Endothelial cell of umbilical vein (primary cell): Measurements from ENCODE around the gene KCTD11.

Experiments
- EZH2 ChIP-seq: IDR thresholded peaks from 2 replicates; pipeline ENCODE4 v1.6.1; 2012; ENCODE audit warnings: borderline replicate concordance, low read depth, mild to moderate bottlenecking, moderate library complexity, low read length, inconsistent platforms; ENCODE audit not compliant: severe bottlenecking
- FOS ChIP-seq: IDR thresholded peaks from 2 replicates; pipeline ENCODE4 v1.6.1; 2011; ENCODE audit warnings: mild to moderate bottlenecking, low read length, moderate library complexity, borderline replicate concordance; ENCODE audit not compliant: insufficient read depth
- GATA2 ChIP-seq: IDR thresholded peaks from 2 replicates; pipeline ENCODE4 v1.7.0; 2011; ENCODE audit warnings: low read depth, mild to moderate bottlenecking, moderate library complexity, mixed read lengths, low read length; ENCODE audit not compliant: insufficient read length, insufficient read depth
- JUN ChIP-seq: IDR thresholded peaks from 2 replicates; pipeline ENCODE4 v1.6.1; 2011; ENCODE audit warnings: borderline replicate concordance, low read depth; ENCODE audit not compliant: insufficient read length, insufficient read depth
- MYC ChIP-seq: IDR thresholded peaks from one replicate; pipeline ENCODE4 v1.6.1; 2011; ENCODE audit warnings: mild to moderate bottlenecking, low read depth, low read length
- POLR2A ChIP-seq: IDR thresholded peaks from 2 replicates; pipeline ENCODE4 v1.6.1; 2012; ENCODE audit warnings: low read depth, mild to moderate bottlenecking, control low read depth, low read length
- POLR2AphosphoS5 ChIP-seq: IDR thresholded peaks from 2 replicates; pipeline ENCODE4 v1.6.1; 2012; ENCODE audit warnings: low read depth, mild to moderate bottlenecking, control low read depth, low read length, moderate library complexity; ENCODE audit not compliant: insufficient read depth
- TF ChIP-seq, protein P1 (sequence below), 2 donors: IDR thresholded peaks; 1 replicate in 1 of 2; 2 replicates in 1 of 2; pipeline ENCODE4 v1.5.1; 2011; ENCODE audit warnings: low read length in 2 of 2, mild to moderate bottlenecking in 2 of 2, moderate library complexity in 2 of 2, control low read depth in 1 of 2, inconsistent platforms in 1 of 2, low read depth in 1 of 2; ENCODE audit not compliant: insufficient read depth in 1 of 2; ENCODE audit errors: extremely low read depth in 1 of 2

DNA sequence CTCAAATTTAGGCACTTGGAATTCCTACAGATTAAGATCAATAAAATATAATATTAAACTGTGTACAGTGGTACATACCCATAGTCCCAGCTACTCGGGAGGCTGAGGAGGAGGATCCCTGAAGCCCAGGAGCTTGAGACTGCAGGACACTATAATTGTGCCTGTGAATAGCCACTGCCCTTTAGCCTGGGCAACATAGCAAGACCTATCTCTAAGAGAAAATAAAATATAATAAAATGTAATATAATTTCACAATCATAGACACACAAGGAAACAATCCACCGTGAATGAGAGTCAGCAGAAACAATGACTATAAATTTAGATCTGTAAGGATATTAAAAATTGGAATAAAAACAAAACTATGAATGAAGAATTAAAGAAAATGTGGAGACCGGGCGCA, 18.9 kb downstream of the KCTD11 start:
- TF ChIP-seq, protein P1, sequence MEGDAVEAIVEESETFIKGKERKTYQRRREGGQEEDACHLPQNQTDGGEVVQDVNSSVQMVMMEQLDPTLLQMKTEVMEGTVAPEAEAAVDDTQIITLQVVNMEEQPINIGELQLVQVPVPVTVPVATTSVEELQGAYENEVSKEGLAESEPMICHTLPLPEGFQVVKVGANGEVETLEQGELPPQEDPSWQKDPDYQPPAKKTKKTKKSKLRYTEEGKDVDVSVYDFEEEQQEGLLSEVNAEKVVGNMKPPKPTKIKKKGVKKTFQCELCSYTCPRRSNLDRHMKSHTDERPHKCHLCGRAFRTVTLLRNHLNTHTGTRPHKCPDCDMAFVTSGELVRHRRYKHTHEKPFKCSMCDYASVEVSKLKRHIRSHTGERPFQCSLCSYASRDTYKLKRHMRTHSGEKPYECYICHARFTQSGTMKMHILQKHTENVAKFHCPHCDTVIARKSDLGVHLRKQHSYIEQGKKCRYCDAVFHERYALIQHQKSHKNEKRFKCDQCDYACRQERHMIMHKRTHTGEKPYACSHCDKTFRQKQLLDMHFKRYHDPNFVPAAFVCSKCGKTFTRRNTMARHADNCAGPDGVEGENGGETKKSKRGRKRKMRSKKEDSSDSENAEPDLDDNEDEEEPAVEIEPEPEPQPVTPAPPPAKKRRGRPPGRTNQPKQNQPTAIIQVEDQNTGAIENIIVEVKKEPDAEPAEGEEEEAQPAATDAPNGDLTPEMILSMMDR (IDR thresholded peaks at IDR 0.05; ENCODE audit: extremely low read depth in 1 of 2, insufficient read depth in 1 of 2, low read depth in 1 of 2, low read length in 2 of 2), result no peak
- TF ChIP-seq EZH2, result no peak
- no peak for TF ChIP-seq POLR2AphosphoS5
- no peak for TF ChIP-seq POLR2A
- TF ChIP-seq MYC, result no peak
- TF ChIP-seq GATA2, result no peak
- TF ChIP-seq FOS, result no peak
- no peak for TF ChIP-seq JUN
